Ishikawa (cell line): Measurements from ENCODE around the gene COL9A1.

Experiments used
- CEBPB ChIP-seq: IDR thresholded peaks from 2 replicates; pipeline ENCODE4 v1.6.1; 2012
- CREB1 ChIP-seq: IDR thresholded peaks from 2 replicates; pipeline ENCODE4 v1.6.1; 2012; ENCODE audit warnings: low read depth
- EGR1 ChIP-seq: IDR thresholded peaks from 2 replicates; pipeline ENCODE4 v1.6.1; 2012
- EP300 ChIP-seq: IDR thresholded peaks from 2 replicates; pipeline ENCODE4 v1.6.1; 2012; ENCODE audit warnings: borderline replicate concordance
- FOXM1 ChIP-seq: IDR thresholded peaks from 2 replicates; pipeline ENCODE4 v1.6.1; 2012; ENCODE audit warnings: low read depth, borderline replicate concordance
- MAX ChIP-seq: IDR thresholded peaks from 2 replicates; pipeline ENCODE4 v1.6.1; 2012
- NFIC ChIP-seq: IDR thresholded peaks from 2 replicates; pipeline ENCODE4 v1.6.1; 2012
- RAD21 ChIP-seq: IDR thresholded peaks from 2 replicates; pipeline ENCODE4 v1.6.1; 2012; ENCODE audit warnings: low read depth
- REST ChIP-seq: IDR thresholded peaks from 2 replicates; pipeline ENCODE4 v1.6.1; 2012; ENCODE audit warnings: low read depth, mild to moderate bottlenecking
- TAF1 ChIP-seq: IDR thresholded peaks from 2 replicates; pipeline ENCODE4 v1.6.1; 2012; ENCODE audit warnings: low read depth, mild to moderate bottlenecking
- TCF12 ChIP-seq: IDR thresholded peaks from 2 replicates; pipeline ENCODE4 v1.6.1; 2012; ENCODE audit warnings: low read depth
- TEAD4 ChIP-seq: IDR thresholded peaks from 2 replicates; pipeline ENCODE4 v1.6.1; 2012
- YY1 ChIP-seq: IDR thresholded peaks from 2 replicates; pipeline ENCODE4 v1.6.1; 2012; ENCODE audit warnings: low read depth
- ZBTB7A ChIP-seq: IDR thresholded peaks from 2 replicates; pipeline ENCODE4 v1.6.1; 2012; ENCODE audit warnings: low read depth
- TF ChIP-seq, protein P1 (sequence below): IDR thresholded peaks from 2 replicates; pipeline ENCODE4 v1.6.1; 2012

Gene COL9A1

DNA sequence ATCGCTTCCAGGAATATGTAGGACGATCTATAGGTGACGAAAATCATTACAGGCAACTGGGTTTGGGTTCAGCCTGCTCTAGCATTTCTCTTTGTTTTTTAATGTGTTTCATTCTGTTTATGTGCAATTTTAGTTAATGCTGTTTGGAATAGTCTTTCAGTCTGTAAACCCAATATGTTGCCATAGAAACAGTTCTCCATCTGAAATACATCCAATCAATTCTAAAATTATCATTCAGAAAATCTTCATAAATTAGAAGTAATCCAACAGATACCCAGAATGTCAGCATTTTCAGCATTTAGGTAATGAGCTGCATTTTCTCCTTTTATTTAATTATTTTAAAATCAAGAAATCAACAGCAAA is 34.8 kb upstream of the COL9A1 start:
- TF ChIP-seq REST (no peak), ZBTB7A (no peak), NFIC (no peak), EP300 (no peak), FOXM1 (no peak), YY1 (no peak), TEAD4 (no peak), CEBPB (no peak), CREB1 (no peak), MAX (no peak), RAD21 (no peak), TAF1 (no peak), TCF12 (no peak), EGR1 (no peak)
- TF ChIP-seq, protein P1, sequence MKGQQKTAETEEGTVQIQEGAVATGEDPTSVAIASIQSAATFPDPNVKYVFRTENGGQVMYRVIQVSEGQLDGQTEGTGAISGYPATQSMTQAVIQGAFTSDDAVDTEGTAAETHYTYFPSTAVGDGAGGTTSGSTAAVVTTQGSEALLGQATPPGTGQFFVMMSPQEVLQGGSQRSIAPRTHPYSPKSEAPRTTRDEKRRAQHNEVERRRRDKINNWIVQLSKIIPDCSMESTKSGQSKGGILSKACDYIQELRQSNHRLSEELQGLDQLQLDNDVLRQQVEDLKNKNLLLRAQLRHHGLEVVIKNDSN: no peak

DNA sequence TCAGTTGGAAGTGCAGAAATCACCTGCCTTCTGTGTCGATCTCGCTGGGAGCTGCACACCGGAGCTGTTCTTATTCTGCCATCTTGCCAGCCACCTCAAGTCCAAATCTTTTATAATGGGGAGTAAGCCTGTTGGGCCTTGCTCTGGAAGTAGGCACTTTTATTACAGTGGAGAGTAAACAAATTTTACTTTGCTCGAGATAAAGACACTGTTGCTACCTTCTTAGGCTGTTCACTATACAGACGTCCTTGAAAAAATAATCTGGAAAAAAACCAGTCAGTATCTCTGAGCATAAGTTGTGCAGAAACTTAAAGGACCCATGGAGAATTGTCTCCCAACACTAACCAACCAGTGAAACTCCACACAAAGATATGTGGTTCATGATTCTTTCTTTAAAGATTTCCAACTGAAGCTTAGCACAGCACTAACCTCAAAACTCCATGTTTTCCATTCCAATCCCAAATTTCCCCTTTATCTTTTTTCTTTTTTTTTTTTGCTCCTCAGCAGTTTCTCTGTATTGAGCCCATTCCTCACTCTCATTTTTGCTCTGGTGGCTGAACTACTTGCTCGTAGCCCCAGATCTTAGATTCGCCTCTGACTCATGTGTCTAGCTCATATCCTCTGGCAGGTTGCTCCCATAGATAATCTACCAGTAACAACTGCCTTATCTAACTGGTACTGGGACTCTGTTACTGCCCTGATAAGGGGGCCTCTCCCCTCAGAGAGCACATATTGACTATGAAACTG is 34.3 kb upstream of the COL9A1 start:
- TF ChIP-seq CEBPB: no peak
- no peak for TF ChIP-seq ZBTB7A
- TF ChIP-seq TAF1: no peak
- TF ChIP-seq FOXM1: no peak
- TF ChIP-seq REST: no peak
- TF ChIP-seq TCF12: no peak
- TF ChIP-seq, protein P1: no peak
- TF ChIP-seq RAD21: no peak
- TF ChIP-seq YY1: no peak
- TF ChIP-seq NFIC: no peak
- TF ChIP-seq EGR1: no peak
- TF ChIP-seq MAX: no peak
- no peak for TF ChIP-seq EP300

GRCh38 chr6:70327036-70327435 is 24.2 kb upstream of the COL9A1 start:
- TF ChIP-seq REST (no peak), CREB1 (no peak), FOXM1 (no peak)

GRCh38 chr6:70325009-70325408 is 22.1 kb upstream of the COL9A1 start:
- no peak for TF ChIP-seq ZBTB7A
- TF ChIP-seq, protein P1: no peak
- TF ChIP-seq CEBPB: no peak
- TF ChIP-seq YY1: no peak
- no peak for TF ChIP-seq EP300
- TF ChIP-seq TCF12: no peak
- TF ChIP-seq CREB1: no peak
- TF ChIP-seq RAD21: no peak
- no peak for TF ChIP-seq TEAD4
- TF ChIP-seq MAX: no peak
